ENCODE measurements around the gene SERPINB6. TPM values are rescaled to one million over a fixed set of nuclear protein-coding genes. Genes with fewer than 3 reads are reported as not detected.
"Not testable (repeated sequence)": the region's sequence is repeated elsewhere in the genome, so short reads cannot be mapped to it uniquely, and the experiment has no call there.

The SERPINB6 gene
- total RNA-seq, 5 donors from 2014 or later (not counting 1 experiment from before 2014, with no cell fraction given), result 30.0 to 49.0 (median 38.0) TPM

- no peak overlapping the region for H3K4me3 Mint-ChIP-seq
- H3K27me3 ChIP-seq (replicated peaks in 1 of 2; ENCODE audit: control insufficient read depth in 2 of 2, extremely low read depth in 1 of 2, insufficient read depth in 2 of 2, low read length in 1 of 2), result peaks cover 0 to 2% of the 10 kb centered on the region in 2 experiments
- peaks cover 0 to 10% of the 10 kb centered on the region in 2 experiments for H3K4me1 ChIP-seq (ENCODE audit: control insufficient read depth in 1 of 2, extremely low read depth in 1 of 2, insufficient read depth in 2 of 2, low read length in 2 of 2)
- ChIA-PET POLR2A (interaction anchor here (0.6 kb wide), 2 partner anchors 8 to 14 kb away, joined by 3 to 4 read pairs; no protein-coding TSS in a partner anchor), CTCF (no interaction called here)
- H3K36me3 ChIP-seq (ENCODE audit: control insufficient read depth in 2 of 2, extremely low read depth in 1 of 2, insufficient read depth in 1 of 2, low read length in 1 of 2), result no peaks in the 10 kb centered on the region
- no peak overlapping the region for H3K27ac ChIP-seq (ENCODE audit: low read length)
- no peak overlapping the region for H3K4me3 ChIP-seq (ENCODE audit: control insufficient read depth in 1 of 2, extremely low read depth in 1 of 2, low read length in 1 of 2)
- ATAC-seq (replicated peaks in 1 of 4) (no peak), DNase-seq (no peak)
- peaks cover 8 to 15% of the 10 kb centered on the region in 2 donors for H3K27me3 Mint-ChIP-seq
- H3K9me3 Mint-ChIP-seq, result no peaks in the 10 kb centered on the region
- H3K9me3 ChIP-seq, result no peaks in the 10 kb centered on the region
- 82% methylated on average over 2 of the region's 5 CpGs for WGBS (ENCODE audit: insufficient coverage)
- H3K4me1 Mint-ChIP-seq, result peaks cover 3 to 17% (median 11%) of the 10 kb centered on the region in 3 donors
- H3K27ac Mint-ChIP-seq, result peak overlapping the region; percentile 1 to 77
- peaks cover 2% of the 10 kb centered on the region for H3K36me3 Mint-ChIP-seq
Measured at GRCh38 chr6:2977290-2977689, 5.9 kb upstream of the SERPINB6 start.

- ATAC-seq (replicated peaks in 1 of 4), result no peak
- H3K9me3 Mint-ChIP-seq, result no peaks in the 10 kb centered on the region
- no peak overlapping the region for H3K27ac ChIP-seq (ENCODE audit: low read length)
- H3K4me3 Mint-ChIP-seq, result peak overlapping the region in 1 of 3 donors; percentile 63
- CTCF ChIA-PET, result no interaction called here
- H3K9me3 ChIP-seq, result no peaks in the 10 kb centered on the region
- DNase-seq, result no peak
- H3K4me3 ChIP-seq (ENCODE audit: control insufficient read depth in 1 of 2, extremely low read depth in 1 of 2, low read length in 1 of 2), result no peak overlapping the region
- H3K36me3 Mint-ChIP-seq, result peaks cover 2% of the 10 kb centered on the region
- H3K4me1 Mint-ChIP-seq, result peaks cover 10 to 22% (median 18%) of the 10 kb centered on the region in 3 donors
- peaks cover 8 to 15% of the 10 kb centered on the region in 2 donors for H3K27me3 Mint-ChIP-seq
- H3K27ac Mint-ChIP-seq, result peak overlapping the region in 1 of 2 donors; percentile 77
- WGBS (ENCODE audit: insufficient coverage), result 60% methylated on average over 1 of the region's 7 CpGs
- H3K4me1 ChIP-seq (ENCODE audit: control insufficient read depth in 1 of 2, extremely low read depth in 1 of 2, insufficient read depth in 2 of 2, low read length in 2 of 2), result peaks cover 0 to 15% of the 10 kb centered on the region in 2 experiments
- H3K27me3 ChIP-seq (replicated peaks in 1 of 2; ENCODE audit: control insufficient read depth in 2 of 2, extremely low read depth in 1 of 2, insufficient read depth in 2 of 2, low read length in 1 of 2), result peaks cover 0 to 3% of the 10 kb centered on the region in 2 experiments
- POLR2A ChIA-PET, result no interaction called here
- H3K36me3 ChIP-seq (ENCODE audit: control insufficient read depth in 2 of 2, extremely low read depth in 1 of 2, insufficient read depth in 1 of 2, low read length in 1 of 2), result no peaks in the 10 kb centered on the region
Measured at GRCh38 chr6:2976571-2977085, 5.3 kb upstream of the SERPINB6 start.

- peaks cover 5 to 13% of the 10 kb centered on the region in 2 donors for H3K27me3 Mint-ChIP-seq
- POLR2A ChIA-PET, result no interaction called here
- no peaks in the 10 kb centered on the region for H3K9me3 Mint-ChIP-seq
- H3K27ac Mint-ChIP-seq, result no peak overlapping the region
- peaks cover 2% of the 10 kb centered on the region for H3K36me3 Mint-ChIP-seq
- no peak overlapping the region for H3K27ac ChIP-seq (ENCODE audit: low read length)
- DNase-seq (no peak), ATAC-seq (replicated peaks in 1 of 4) (no peak)
- H3K4me1 Mint-ChIP-seq, result peaks cover 11 to 22% (median 19%) of the 10 kb centered on the region in 3 donors
- peaks cover 0 to 16% of the 10 kb centered on the region in 2 experiments for H3K4me1 ChIP-seq (ENCODE audit: control insufficient read depth in 1 of 2, extremely low read depth in 1 of 2, insufficient read depth in 2 of 2, low read length in 2 of 2)
- peaks cover 0 to 3% of the 10 kb centered on the region in 2 experiments for H3K27me3 ChIP-seq (replicated peaks in 1 of 2; ENCODE audit: control insufficient read depth in 2 of 2, extremely low read depth in 1 of 2, insufficient read depth in 2 of 2, low read length in 1 of 2)
- H3K36me3 ChIP-seq (ENCODE audit: control insufficient read depth in 2 of 2, extremely low read depth in 1 of 2, insufficient read depth in 1 of 2, low read length in 1 of 2), result no peaks in the 10 kb centered on the region
- 79% methylated on average over 3 of the region's 5 CpGs for WGBS (ENCODE audit: insufficient coverage)
- H3K4me3 ChIP-seq (ENCODE audit: control insufficient read depth in 1 of 2, extremely low read depth in 1 of 2, low read length in 1 of 2), result no peak overlapping the region
- CTCF ChIA-PET, result no interaction called here
- H3K4me3 Mint-ChIP-seq, result peak overlapping the region in 1 of 3 donors; percentile 63
- H3K9me3 ChIP-seq, result no peaks in the 10 kb centered on the region
Measured at GRCh38 chr6:2976060-2976459, 4.7 kb upstream of the SERPINB6 start.

GRCh38 chr6:2973676-2974075, 2.3 kb upstream of the SERPINB6 start:
- H3K36me3 ChIP-seq (ENCODE audit: control insufficient read depth in 2 of 2, extremely low read depth in 1 of 2, insufficient read depth in 1 of 2, low read length in 1 of 2), result no peaks in the 10 kb centered on the region
- H3K27me3 Mint-ChIP-seq, result peaks cover 5 to 13% of the 10 kb centered on the region in 2 donors
- peaks cover 2% of the 10 kb centered on the region for H3K36me3 Mint-ChIP-seq
- ChIA-PET POLR2A (no interaction called here), CTCF (interaction anchor here in 1 of 2 donors (1.3 kb wide), 1 partner anchor 16 kb away, joined by 3 read pairs; no protein-coding TSS in a partner anchor)
- peaks cover 0 to 23% of the 10 kb centered on the region in 2 experiments for H3K4me1 ChIP-seq (ENCODE audit: control insufficient read depth in 1 of 2, extremely low read depth in 1 of 2, insufficient read depth in 2 of 2, low read length in 2 of 2)
- H3K4me3 ChIP-seq (ENCODE audit: control insufficient read depth in 1 of 2, extremely low read depth in 1 of 2, low read length in 1 of 2), result no peak overlapping the region
- H3K27ac Mint-ChIP-seq, result no peak overlapping the region
- H3K4me1 Mint-ChIP-seq, result peaks cover 28 to 37% (median 30%) of the 10 kb centered on the region in 3 donors
- peaks cover 0 to 6% of the 10 kb centered on the region in 2 experiments for H3K27me3 ChIP-seq (replicated peaks in 1 of 2; ENCODE audit: control insufficient read depth in 2 of 2, extremely low read depth in 1 of 2, insufficient read depth in 2 of 2, low read length in 1 of 2)
- no peak overlapping the region for H3K27ac ChIP-seq (ENCODE audit: low read length)
- no peak overlapping the region for H3K4me3 Mint-ChIP-seq
- ATAC-seq (replicated peaks in 1 of 4) (no peak), DNase-seq (peak in 3 of 35 experiments; percentile 18 to 52 (median 21))
- no CpG with 5 or more reads among the region's 5 CpGs for WGBS (ENCODE audit: insufficient coverage)
- H3K9me3 ChIP-seq, result no peaks in the 10 kb centered on the region
- H3K9me3 Mint-ChIP-seq, result no peaks in the 10 kb centered on the region

- H3K36me3 Mint-ChIP-seq; H3K9me3 ChIP-seq; ATAC-seq (replicated peaks in 1 of 4); H3K27ac ChIP-seq (ENCODE audit: low read length); H3K4me3 Mint-ChIP-seq; H3K9me3 Mint-ChIP-seq; H3K27me3 ChIP-seq (replicated peaks in 1 of 2; ENCODE audit: control insufficient read depth in 2 of 2, extremely low read depth in 1 of 2, insufficient read depth in 2 of 2, low read length in 1 of 2); DNase-seq; H3K4me3 ChIP-seq (ENCODE audit: control insufficient read depth in 1 of 2, extremely low read depth in 1 of 2, low read length in 1 of 2); POLR2A ChIA-PET; H3K36me3 ChIP-seq (ENCODE audit: control insufficient read depth in 2 of 2, extremely low read depth in 1 of 2, insufficient read depth in 1 of 2, low read length in 1 of 2): not testable (repeated sequence)
- Mint-ChIP-seq H3K4me1 (peaks cover 31 to 38% (median 33%) of the 10 kb centered on the region in 3 donors), H3K27ac (peak overlapping the region in 1 of 2 donors; percentile 3), H3K27me3 (peaks cover 5 to 13% of the 10 kb centered on the region in 2 donors)
- CTCF ChIA-PET, result interaction anchor here in 1 of 2 donors (1.3 kb wide), 1 partner anchor 17 kb away, joined by 3 read pairs; no protein-coding TSS in a partner anchor
- peaks cover 0 to 23% of the 10 kb centered on the region in 2 experiments for H3K4me1 ChIP-seq (ENCODE audit: control insufficient read depth in 1 of 2, extremely low read depth in 1 of 2, insufficient read depth in 2 of 2, low read length in 2 of 2)
- 100% methylated on average over 3 of the region's 6 CpGs for WGBS (ENCODE audit: insufficient coverage)
Measured at GRCh38 chr6:2973180-2973579, 1.8 kb upstream of the SERPINB6 start.

- not testable (repeated sequence) for H3K27me3 ChIP-seq (replicated peaks in 1 of 2; ENCODE audit: control insufficient read depth in 2 of 2, extremely low read depth in 1 of 2, insufficient read depth in 2 of 2, low read length in 1 of 2); H3K9me3 ChIP-seq; H3K36me3 ChIP-seq (ENCODE audit: control insufficient read depth in 2 of 2, extremely low read depth in 1 of 2, insufficient read depth in 1 of 2, low read length in 1 of 2); ATAC-seq (replicated peaks in 1 of 4); H3K4me3 ChIP-seq (ENCODE audit: control insufficient read depth in 1 of 2, extremely low read depth in 1 of 2, low read length in 1 of 2); DNase-seq; H3K27ac ChIP-seq (ENCODE audit: low read length); H3K36me3 Mint-ChIP-seq; H3K9me3 Mint-ChIP-seq
- CTCF ChIA-PET, result interaction anchor here in 1 of 2 donors (0.6 to 1.3 kb wide), 2 partner anchors 10 to 17 kb away, joined by 3 to 5 read pairs; no protein-coding TSS in a partner anchor
- H3K27ac Mint-ChIP-seq, result peak overlapping the region in 1 of 2 donors; percentile 3
- POLR2A ChIA-PET, result interaction anchor here (0.6 kb wide), 4 partner anchors 47 to 126 kb away, joined by 3 to 9 read pairs (median 3); no protein-coding TSS in a partner anchor
- H3K27me3 Mint-ChIP-seq, result peaks cover 5 to 13% of the 10 kb centered on the region in 2 donors
- peak overlapping the region; percentile 81 to 86 (median 85) for H3K4me3 Mint-ChIP-seq
- H3K4me1 Mint-ChIP-seq, result peaks cover 31 to 39% (median 36%) of the 10 kb centered on the region in 3 donors
- peaks cover 0 to 23% of the 10 kb centered on the region in 2 experiments for H3K4me1 ChIP-seq (ENCODE audit: control insufficient read depth in 1 of 2, extremely low read depth in 1 of 2, insufficient read depth in 2 of 2, low read length in 2 of 2)
- 100% methylated on average over 1 of the region's 5 CpGs for WGBS (ENCODE audit: insufficient coverage)
Measured at GRCh38 chr6:2972685-2973084, 1.3 kb upstream of the SERPINB6 start.

Data from T-cell (primary cell).